ENCODE measurements around the gene ARPP21. TPM values are rescaled to one million over a fixed set of nuclear protein-coding genes. Genes with fewer than 3 reads are reported as not detected.

ARPP21 gene
- total RNA-seq, 1 experiment from 2014 or later = not detected

GRCh38 chr3:35641331-35641730, 2.0 kb downstream of the ARPP21 start:
- Mint-ChIP-seq H3K27ac (no peak overlapping the region), H3K36me3 (no peaks in the 10 kb centered on the region), H3K9me3 (no peaks in the 10 kb centered on the region), H3K4me1 (peaks cover 12% of the 10 kb centered on the region), H3K27me3 (ENCODE audit: low read depth) (peaks cover 59% of the 10 kb centered on the region), H3K4me3 (no peak overlapping the region)
- DNase-seq (ENCODE audit: low spot score) (no peak), ATAC-seq (no peak)
- no peak for TF ChIP-seq ZNF263 (CRISPR knock-in tag; IDR thresholded peaks at IDR 0.05; ENCODE audit: low read depth)
- no peak for TF ChIP-seq EMX1 (CRISPR knock-in tag; IDR thresholded peaks at IDR 0.05)
- no peak for TF ChIP-seq FOXP1 (CRISPR knock-in tag; IDR thresholded peaks at IDR 0.05; ENCODE audit: borderline replicate concordance)
- no peak for TF ChIP-seq NR1H2 (CRISPR knock-in tag; IDR thresholded peaks at IDR 0.05)
- no peak for TF ChIP-seq ZNF219 (CRISPR knock-in tag; IDR thresholded peaks at IDR 0.05; ENCODE audit: borderline replicate concordance)
- TF ChIP-seq SMAD4 (CRISPR knock-in tag; IDR thresholded peaks at IDR 0.05) = no peak
- no peak for TF ChIP-seq PREB (CRISPR knock-in tag; IDR thresholded peaks at IDR 0.05; ENCODE audit: borderline replicate concordance)
- no peak for TF ChIP-seq ZMAT4 (CRISPR knock-in tag; IDR thresholded peaks at IDR 0.05)
- no peak for TF ChIP-seq NFATC4 (CRISPR knock-in tag; IDR thresholded peaks at IDR 0.05)
- TF ChIP-seq NFE2L1 (CRISPR knock-in tag; IDR thresholded peaks at IDR 0.05) = no peak
- TF ChIP-seq FOXK1 (CRISPR knock-in tag; IDR thresholded peaks at IDR 0.05) = no peak
- no peak for TF ChIP-seq PRRX2 (CRISPR knock-in tag; IDR thresholded peaks at IDR 0.05)
- no peak for TF ChIP-seq ZNF512 (CRISPR knock-in tag; IDR thresholded peaks at IDR 0.05; ENCODE audit: borderline replicate concordance)
- TF ChIP-seq AR (CRISPR knock-in tag; IDR thresholded peaks at IDR 0.05) = no peak
- CTCF ChIA-PET = no interaction called here
- POLR2A ChIA-PET = no interaction called here

- Mint-ChIP-seq H3K36me3 (no peaks in the 10 kb centered on the region), H3K4me1 (peaks cover 12% of the 10 kb centered on the region), H3K9me3 (no peaks in the 10 kb centered on the region), H3K4me3 (no peak overlapping the region), H3K27me3 (ENCODE audit: low read depth) (peaks cover 55% of the 10 kb centered on the region), H3K27ac (no peak overlapping the region)
- POLR2A ChIA-PET = no interaction called here
- DNase-seq (ENCODE audit: low spot score) = no peak
- CTCF ChIA-PET = no interaction called here
- no peak for ATAC-seq
- no peak for TF ChIP-seq HMGA2 (CRISPR knock-in tag; IDR thresholded peaks at IDR 0.05)
- TF ChIP-seq STAT6 (CRISPR knock-in tag; conservative IDR thresholded peaks at IDR 0.05; ENCODE audit: low read depth) = no peak
- TF ChIP-seq HMGXB4 (CRISPR knock-in tag; IDR thresholded peaks at IDR 0.05) = no peak
- no peak for TF ChIP-seq ATF1 (CRISPR knock-in tag; IDR thresholded peaks at IDR 0.05)
- TF ChIP-seq ZSCAN18 (CRISPR knock-in tag; IDR thresholded peaks at IDR 0.05) = no peak
- no peak for TF ChIP-seq CBFB (CRISPR knock-in tag; IDR thresholded peaks at IDR 0.05; ENCODE audit: low read depth)
- TF ChIP-seq ELF4 (CRISPR knock-in tag; IDR thresholded peaks at IDR 0.05; ENCODE audit: low read depth) = no peak
- no peak for TF ChIP-seq ZNF416 (CRISPR knock-in tag; IDR thresholded peaks at IDR 0.05)
- TF ChIP-seq MYBL2 (CRISPR knock-in tag; IDR thresholded peaks at IDR 0.05) = no peak
- TF ChIP-seq ESRRA (CRISPR knock-in tag; IDR thresholded peaks at IDR 0.05; ENCODE audit: borderline replicate concordance) = no peak
- no peak for TF ChIP-seq ZNF423 (CRISPR knock-in tag; IDR thresholded peaks at IDR 0.05)
These were observed 2.7 kb downstream of the ARPP21 start for GRCh38 chr3:35641920-35642527.

Data from WTC11 (cell line).